Esophagus muscularis mucosa (tissue), 4 donors: ENCODE results near the gene POU5F1. TPM values are rescaled to one million over a fixed set of nuclear protein-coding genes. Genes with fewer than 3 reads are reported as not detected.
"Not testable (repeated sequence)": the region's sequence is repeated elsewhere in the genome, so short reads cannot be mapped to it uniquely, and the experiment has no call there.

ENCODE experiments used
- DNase-seq: peaks from one replicate; pipeline ENCODE4 v3.0.0-alpha.2; 2017; ENCODE audit errors: extremely low spot score
- H3K27ac ChIP-seq, 4 donors: fragments of 200-600 bp; sonication (generic); replicated peaks in 1 of 4; 1 replicate in 3 of 4; 2 replicates in 1 of 4; pipeline ENCODE4 v1.5.1; 2016 to 2019; ENCODE audit warnings: mild to moderate bottlenecking in 1 of 4
- H3K27me3 ChIP-seq, 4 donors: fragments of 200-600 bp; sonication (generic); one replicate each; pipeline versions ENCODE4 v1.5.1 to v1.6.0; 2016 to 2019
- H3K36me3 ChIP-seq, 4 donors: fragments of 200-600 bp; sonication (generic); one replicate each; pipeline ENCODE4 v1.5.1; 2016 to 2019
- H3K4me1 ChIP-seq, 4 donors: fragments of 200-600 bp; sonication (generic); one replicate each; pipeline ENCODE4 v1.5.1; 2016 to 2019
- H3K4me3 ChIP-seq, 4 donors: fragments of 200-600 bp; sonication (generic); 1 replicate in 2 of 4; 2 replicates in 2 of 4; pipeline ENCODE4 v1.5.1; 2016 to 2019; ENCODE audit warnings: mild to moderate bottlenecking in 4 of 4, moderate library complexity in 1 of 4
- H3K9me3 ChIP-seq, 4 donors: fragments of 200-600 bp; sonication (generic); 1 replicate in 3 of 4; 2 replicates in 1 of 4; pipeline ENCODE4 v1.5.1; 2016 to 2019
- CTCF ChIP-seq, 3 experiments: fragments of 200-600 bp in 2 of 3; fragments of 450-650 bp in 1 of 3; sonication (generic) in 2 of 3; IDR thresholded peaks; one replicate each; pipeline ENCODE4 v1.5.1; 2017 to 2019; ENCODE audit warnings: antibody characterized with exemption in 3 of 3, mild to moderate bottlenecking in 2 of 3, moderate library complexity in 1 of 3
- EP300 ChIP-seq: sonication (generic); formaldehyde crosslinking; IDR thresholded peaks from one replicate; pipeline ENCODE4 v1.6.1; 2017; ENCODE audit warnings: antibody characterized with exemption
- POLR2A ChIP-seq: fragments of 450-650 bp; IDR thresholded peaks from one replicate; pipeline ENCODE4 v1.6.1; 2017; ENCODE audit warnings: antibody characterized with exemption, moderate library complexity, mild to moderate bottlenecking, low read depth
- POLR2AphosphoS5 ChIP-seq, 2 donors: sonication (generic); formaldehyde crosslinking; IDR thresholded peaks; one replicate each; pipeline ENCODE4 v1.6.1; 2017; ENCODE audit warnings: antibody characterized with exemption in 2 of 2
- WGBS: methylation state at CpG from one replicate; pipeline ENCODE4 v1.1.5; 2018; 5-methylcytosine and 5-hydroxymethylcytosine counted together
- intact Hi-C: fragments of 100-400 bp; cut with DNase I; formaldehyde crosslinking; loops from one replicate; pipeline ENCODE4 v1.15.1; 2023
- total RNA-seq, 4 donors: library from RNA; depleted of rRNA; stranded (reverse); fragments of >200 nt; gene quantifications; one replicate each; pipeline versions ENCODE4 v1.1.0 to v1.2.1, GENCODE V29; 2016

The POU5F1 gene
- total RNA-seq, 4 donors from 2014 or later, result 1.3 TPM; not detected in 3

- 78% methylated on average over 4 of the region's 4 CpGs for WGBS
- TF ChIP-seq POLR2AphosphoS5 (IDR thresholded peaks at IDR 0.05) (no peak), POLR2A (no peak), CTCF (IDR thresholded peaks at IDR 0.05) (no peak), EP300 (no peak)
- intact Hi-C loops, result no loop called here
- Histone ChIP-seq H3K27me3 (no peaks in the 10 kb centered on the region), H3K4me3 (no peak overlapping the region), H3K27ac (peak overlapping the region in 3 of 4 donors; percentile 73 to 81 (median 79)), H3K36me3 (peaks cover 0 to 7% (median 0%) of the 10 kb centered on the region in 4 donors), H3K4me1 (peaks cover 16 to 26% (median 22%) of the 10 kb centered on the region in 4 donors), H3K9me3 (peaks cover 0 to 5% (median 0%) of the 10 kb centered on the region in 4 donors)
- no peak for DNase-seq
Measured at GRCh38 chr6:31204751-31205145, 34.3 kb upstream of the POU5F1 start.

GRCh38 chr6:31203345-31203979 lies 33.0 kb upstream of the POU5F1 start:
- no peak for TF ChIP-seq CTCF (IDR thresholded peaks at IDR 0.05)
- no peak for TF ChIP-seq EP300
- peak in 1 of 2 donors; percentile 31 for TF ChIP-seq POLR2AphosphoS5 (IDR thresholded peaks at IDR 0.05)
- TF ChIP-seq POLR2A, result peak; percentile 10
- peak overlapping the region; percentile 47 to 62 (median 50) for H3K4me3 ChIP-seq
- intact Hi-C loops, result no loop called here
- H3K27ac ChIP-seq, result peak overlapping the region; percentile 66 to 81 (median 76)
- peaks cover 0 to 5% (median 0%) of the 10 kb centered on the region in 4 donors for H3K9me3 ChIP-seq
- H3K4me1 ChIP-seq, result peaks cover 23 to 36% (median 33%) of the 10 kb centered on the region in 4 donors
- no peaks in the 10 kb centered on the region for H3K27me3 ChIP-seq
- no peak for DNase-seq
- 37% methylated on average over 5 of the region's 5 CpGs for WGBS
- H3K36me3 ChIP-seq, result peaks cover 0 to 7% (median 0%) of the 10 kb centered on the region in 4 donors

- no peak for DNase-seq
- 35% methylated on average over 8 of the region's 11 CpGs for WGBS
- intact Hi-C loops, result no loop called here
Measured at GRCh38 chr6:31202259-31203166, 32.0 kb upstream of the POU5F1 start.

GRCh38 chr6:31199105-31199452 lies 28.6 kb upstream of the POU5F1 start:
- Histone ChIP-seq H3K36me3 (peaks cover 0 to 11% (median 0%) of the 10 kb centered on the region in 4 donors), H3K4me1 (peaks cover 28 to 57% (median 48%) of the 10 kb centered on the region in 4 donors), H3K4me3 (peak overlapping the region in 1 of 4 donors; percentile 85), H3K27ac (peak overlapping the region; percentile 92 to 97 (median 93))
- not testable (repeated sequence) for DNase-seq, H3K9me3 ChIP-seq, H3K27me3 ChIP-seq
- WGBS, result 96% methylated on average over 4 of the region's 4 CpGs
- intact Hi-C loops, result loop anchor here (5.0 kb wide), 1 partner anchor 73 kb away; the partner anchor contains the start of gene HLA-C

More at GRCh38 chr6:31202259-31203166, 32.0 kb upstream of the POU5F1 start:
- Histone ChIP-seq H3K9me3 (peaks cover 0 to 5% (median 0%) of the 10 kb centered on the region in 4 donors), H3K4me3 (no peak overlapping the region), H3K36me3 (peaks cover 0 to 7% (median 0%) of the 10 kb centered on the region in 4 donors), H3K27me3 (no peaks in the 10 kb centered on the region), H3K4me1 (peaks cover 26 to 40% (median 38%) of the 10 kb centered on the region in 4 donors), H3K27ac (peak overlapping the region; percentile 66 to 81 (median 76))
- TF ChIP-seq EP300 (no peak), POLR2A (no peak), POLR2AphosphoS5 (IDR thresholded peaks at IDR 0.05) (no peak), CTCF (IDR thresholded peaks at IDR 0.05) (no peak)
